ENCODE measurements around the gene CPEB3.

CPEB3 gene

DNA sequence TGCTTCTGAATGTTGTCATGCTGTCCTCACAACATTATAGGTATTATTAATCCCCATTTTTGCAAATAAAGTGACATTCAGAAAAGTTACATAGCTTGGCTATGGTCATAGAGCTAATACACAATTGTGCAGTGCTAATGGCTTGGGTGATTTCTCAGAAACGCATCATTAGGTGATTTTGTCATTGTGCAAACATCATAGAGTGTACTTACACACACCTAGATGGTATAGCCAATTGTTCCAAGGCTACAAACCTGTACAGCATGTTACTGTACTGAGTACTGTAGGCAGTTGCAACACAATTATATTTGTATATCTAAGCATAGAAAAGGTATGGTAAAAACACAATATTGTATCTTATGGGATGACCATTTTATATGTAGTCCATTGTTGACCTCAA, 276.3 kb downstream of the CPEB3 start:
- DNase-seq = peak; percentile 64

DNA sequence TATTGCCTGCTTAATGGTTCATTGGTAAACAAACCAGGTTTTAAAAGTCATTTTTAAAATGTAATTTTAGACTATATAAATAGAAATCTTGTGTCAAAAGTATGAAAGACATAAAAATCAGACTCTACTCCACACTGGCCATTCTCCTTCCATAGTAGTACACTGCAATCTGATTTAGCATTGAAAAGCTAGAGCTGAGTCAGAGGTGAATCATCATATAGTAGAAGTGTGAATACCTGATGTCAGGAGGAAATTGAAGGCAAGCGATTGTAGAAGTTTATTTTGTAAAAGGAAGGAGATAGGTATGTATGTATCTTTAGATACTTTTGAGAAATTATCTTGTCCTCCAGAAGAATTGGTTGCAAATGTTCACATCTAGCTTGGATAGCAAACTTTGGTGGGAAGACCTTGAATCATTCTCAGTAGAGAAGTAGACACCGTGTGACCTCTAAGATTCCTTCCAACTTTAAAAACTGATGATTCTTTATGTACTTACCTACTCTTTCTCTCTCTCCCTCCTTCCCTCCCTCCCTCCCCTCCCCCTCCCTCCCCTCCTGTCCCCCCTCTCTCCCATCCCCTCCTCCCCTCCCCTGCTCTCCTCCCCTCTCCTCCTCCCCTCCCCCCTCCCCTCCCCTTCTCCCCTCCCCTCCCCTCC, 279.2 kb downstream of the CPEB3 start:
- peak; percentile 17 for DNase-seq

DNA sequence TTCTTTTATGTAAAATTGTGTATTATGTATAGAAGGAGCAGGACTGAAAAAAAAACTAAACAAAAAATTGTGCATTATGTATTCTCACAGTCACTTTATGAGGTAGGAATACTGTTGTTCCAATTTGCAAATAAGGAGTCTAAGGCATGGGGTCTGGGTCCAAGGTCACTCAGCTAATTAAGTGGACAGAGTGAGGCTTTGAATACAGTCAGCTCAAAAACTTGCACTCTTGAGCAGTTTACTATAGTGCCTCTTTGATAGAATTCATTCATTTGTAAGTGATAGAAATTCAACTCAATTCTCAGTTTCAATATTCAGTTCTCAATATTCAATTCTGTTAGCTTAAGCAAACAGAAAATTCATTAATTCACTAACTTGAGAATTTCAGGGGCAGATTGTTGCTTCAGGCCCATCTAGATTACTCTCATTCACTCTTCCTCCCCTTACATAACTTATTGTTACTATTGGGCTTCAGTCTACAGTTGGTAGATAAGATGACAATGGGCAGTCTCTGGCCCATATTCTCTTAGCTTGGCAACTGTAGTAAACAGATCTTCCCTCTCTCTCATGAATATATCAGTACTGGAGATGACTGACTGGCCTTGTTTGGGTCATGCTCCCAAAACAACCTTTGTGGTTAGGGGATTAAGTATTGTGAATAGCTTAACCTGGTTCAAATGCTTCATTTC, 280.7 kb downstream of the CPEB3 start:
- no peak for DNase-seq

DNA sequence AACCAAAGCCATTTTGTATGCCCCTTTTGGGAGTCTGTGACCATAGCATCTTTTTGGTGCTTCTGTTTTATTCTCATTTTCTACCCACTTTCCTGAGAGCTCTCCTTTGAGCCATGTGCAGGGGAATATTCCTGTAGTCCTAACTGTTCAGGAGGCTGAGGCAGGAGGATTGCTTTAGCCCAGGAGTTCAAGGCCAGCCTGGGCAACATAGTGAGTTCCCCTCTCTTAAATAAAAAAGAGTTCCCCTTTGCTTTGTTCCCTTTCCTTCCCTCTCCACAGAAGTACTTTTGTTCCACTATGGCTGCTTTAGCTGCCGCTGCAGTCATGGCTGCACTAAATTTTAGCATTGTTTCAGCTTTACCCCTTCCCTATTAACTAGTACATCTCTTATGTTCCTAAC, 281.4 kb downstream of the CPEB3 start:
- DNase-seq = no peak

DNA sequence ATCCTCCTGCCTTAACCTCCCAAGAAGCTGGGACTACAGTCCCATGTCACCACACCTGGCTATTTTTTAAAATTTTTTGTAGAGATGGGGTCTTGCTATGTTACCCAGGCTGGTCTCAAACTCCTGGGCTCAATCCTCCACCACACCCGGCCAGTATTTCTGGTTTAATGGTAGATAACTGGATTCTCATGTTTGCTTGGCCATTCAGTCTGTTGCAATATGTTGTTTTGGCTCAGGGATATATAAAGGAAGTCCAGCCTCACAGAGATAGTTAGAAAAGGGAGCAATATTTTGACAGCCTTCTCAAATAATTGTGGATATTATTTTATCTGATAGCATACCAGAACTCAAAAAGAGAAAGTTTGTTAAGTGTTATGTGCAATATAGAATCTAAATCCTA, 284.9 kb downstream of the CPEB3 start:
- DNase-seq = no peak

DNA sequence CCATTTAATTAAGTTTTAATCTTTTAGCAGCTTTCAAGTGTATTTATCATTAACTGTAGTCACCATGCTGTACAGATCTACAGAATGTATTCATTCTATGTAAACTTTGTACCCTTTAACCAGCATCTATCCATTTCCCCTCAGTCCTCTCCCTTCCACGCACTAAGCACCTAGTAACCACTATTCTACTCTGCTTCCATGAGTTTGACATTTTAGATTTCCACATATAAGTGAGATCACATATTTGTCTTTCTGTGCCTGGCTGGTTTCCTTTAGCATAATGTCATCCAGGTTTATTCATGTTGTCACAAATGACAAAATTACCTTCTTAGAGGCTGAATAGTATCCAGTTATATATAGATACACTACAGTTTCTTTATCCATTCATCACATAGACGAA, 287.6 kb downstream of the CPEB3 start:
- DNase-seq = no peak

DNA sequence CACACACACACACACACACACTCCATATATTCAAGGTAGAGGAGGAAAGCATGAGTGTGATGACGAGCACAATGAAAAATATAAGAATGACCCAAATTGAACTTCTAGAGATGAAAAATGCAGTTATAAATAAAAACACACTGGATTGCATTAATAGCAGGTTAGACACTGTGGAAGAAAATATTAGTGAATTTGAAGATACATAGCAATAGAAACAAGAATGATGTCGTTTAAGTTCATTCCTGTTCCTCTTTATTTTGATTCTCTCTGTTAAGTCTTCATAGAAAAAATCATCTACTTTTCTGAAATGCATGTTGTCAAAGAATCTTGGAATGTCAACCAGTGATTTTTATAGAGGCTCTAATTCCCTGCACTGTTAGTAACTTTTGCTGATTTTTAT, 288.9 kb downstream of the CPEB3 start:
- DNase-seq = no peak

DNA sequence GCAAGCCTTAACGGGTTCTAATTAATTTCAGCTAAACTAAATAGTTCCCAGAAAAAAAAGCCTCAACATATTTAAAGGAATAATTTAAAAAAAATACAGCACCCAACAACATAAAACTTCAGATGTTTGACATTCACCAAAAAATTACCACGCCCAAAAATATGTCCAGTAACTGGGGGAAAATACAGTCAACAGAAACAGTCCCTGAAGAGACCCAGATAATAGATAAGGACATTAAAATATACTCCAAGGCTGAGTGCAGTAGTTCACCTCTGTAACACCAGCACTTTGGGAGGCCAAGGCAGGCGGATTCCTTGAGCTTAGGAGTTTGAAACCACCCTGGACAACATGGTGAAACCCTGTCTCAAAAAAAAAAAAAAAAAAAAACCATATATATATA, 289.3 kb downstream of the CPEB3 start:
- no peak for DNase-seq

Measured in NCI-H69 (cell line).